ENCODE measurements around the gene KLHDC7B. TPM values are rescaled to one million over a fixed set of nuclear protein-coding genes. Genes with fewer than 3 reads are reported as not detected.

The KLHDC7B gene
- total and polyA plus RNA-seq, 4 experiments from 2014 or later = 4.3 to 7.5 (median 7.3) TPM

DNA sequence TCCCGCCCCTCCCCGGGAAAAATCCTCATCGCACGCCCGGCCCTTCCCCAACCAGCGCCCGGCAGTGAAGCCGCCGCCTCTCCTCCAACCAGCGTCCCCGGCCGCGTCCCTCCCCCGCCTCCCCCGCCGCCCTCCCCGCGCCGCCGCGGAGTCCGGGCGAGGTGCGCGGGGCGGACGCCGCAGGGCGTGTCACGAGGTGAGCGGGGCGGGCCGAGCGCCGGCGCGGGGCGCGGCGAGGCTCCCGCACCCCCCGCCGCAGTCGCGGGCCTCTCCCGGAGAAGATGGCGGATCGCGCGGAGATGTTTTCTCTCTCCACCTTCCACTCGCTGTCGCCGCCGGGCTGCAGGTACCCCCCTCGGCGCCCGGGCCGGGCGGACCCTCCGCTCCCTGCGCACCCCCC is 54.8 kb downstream of the KLHDC7B start, which contains the start of gene MAPK8IP2:
Gene MAPK8IP2 (plus strand): TSS at position 256 of the 400 bp plus-strand sequence. CDS start 26 bp downstream, at position 282.
- Histone ChIP-seq H3K4me1 (ENCODE audit: insufficient read depth, low read length) (no peaks in the 10 kb centered on the region), H3K27ac (ENCODE audit: low read depth, low read length) (no peak within 1 kb of the TSS), H3K4me3 (ENCODE audit: low read length in 2 of 2) (no peak within 1 kb of the TSS), H3K9me3 (ENCODE audit: control insufficient read depth in 1 of 2, low read length in 2 of 2) (no peaks in the 10 kb centered on the region), H3K36me3 (ENCODE audit: insufficient read depth, low read length) (no peaks in the 10 kb centered on the region), H3K27me3 (ENCODE audit: insufficient read depth, low read length) (peaks cover 7% of the 10 kb centered on the region)
- intact Hi-C loops (cut with micrococcal nuclease) = no loop called here
- H3K27me3 Mint-ChIP-seq = peaks cover 21 to 27% of the 10 kb centered on the region in 2 donors
- peaks cover 1 to 14% of the 10 kb centered on the region in 2 donors for H3K36me3 Mint-ChIP-seq
- peaks cover 8 to 14% (median 11%) of the 10 kb centered on the region in 4 donors for H3K4me1 Mint-ChIP-seq
- POLR2A ChIA-PET (ENCODE audit: partially characterized antibody) = interaction anchor here (1.0 to 1.4 kb wide), 2 partner anchors 51 to 75 kb away, joined by 4 to 6 read pairs; partner anchors contain the start of gene SCO2
- CTCF ChIA-PET (ENCODE audit: partially characterized antibody) = no interaction called here
- no peak for DNase-seq
- peak within 1 kb of the TSS in 4 of 7 donors; percentile 6 to 46 (median 20) for H3K27ac Mint-ChIP-seq
- H3K9me3 Mint-ChIP-seq = peaks cover 0 to 7% (median 0%) of the 10 kb centered on the region in 8 donors
- peak within 1 kb of the TSS; percentile 71 to 88 (median 80) for H3K4me3 Mint-ChIP-seq

Other genes with a start within 250 kb of the KLHDC7B start
- gene PLXNB2, start 238.3 kb upstream of the KLHDC7B start, total RNA-seq = 1 to 10 TPM; 2.8 to 4.6 TPM
- gene PLXNB2, start 238.3 kb upstream of the KLHDC7B start, polyA plus RNA-seq = under 1 TPM in 1 of 2 donors, not detected in 1; 0.40 TPM
- gene DENND6B, start 218.9 kb upstream of the KLHDC7B start, total RNA-seq = 1 to 10 TPM; 1.5 to 2.4 TPM
- under 1 TPM; 0.22 to 0.36 TPM for gene DENND6B, start 218.9 kb upstream of the KLHDC7B start, polyA plus RNA-seq
- 10 to 100 TPM; 80.1 to 91.2 TPM for gene PPP6R2, start 202.6 kb upstream of the KLHDC7B start, total RNA-seq
- 10 to 100 TPM; 13.3 to 27.7 TPM for gene PPP6R2, start 202.6 kb upstream of the KLHDC7B start, polyA plus RNA-seq
- 100 to 1,000 TPM; 217 to 221 TPM for gene SBF1, start 70.9 kb upstream of the KLHDC7B start, total RNA-seq
- gene SBF1, start 70.9 kb upstream of the KLHDC7B start, polyA plus RNA-seq = 10 to 100 TPM; 13.2 to 42.9 TPM
- 1 to 10 TPM; 4.4 to 4.5 TPM for gene ADM2, start 64.4 kb upstream of the KLHDC7B start, total RNA-seq
- under 1 TPM; 0.07 to 0.48 TPM for gene ADM2, start 64.4 kb upstream of the KLHDC7B start, polyA plus RNA-seq
- gene MIOX, start 59.0 kb upstream of the KLHDC7B start, total RNA-seq = not detected
- not detected for gene MIOX, start 59.0 kb upstream of the KLHDC7B start, polyA plus RNA-seq
- 100 to 1,000 TPM; 152 to 155 TPM for gene LMF2, start 38.2 kb upstream of the KLHDC7B start, total RNA-seq
- 10 to 100 TPM; 21.7 to 33.8 TPM for gene LMF2, start 38.2 kb upstream of the KLHDC7B start, polyA plus RNA-seq
- 10 to 100 TPM; 81.1 to 81.8 TPM for gene NCAPH2, start 37.7 kb upstream of the KLHDC7B start, total RNA-seq
- gene NCAPH2, start 37.7 kb upstream of the KLHDC7B start, polyA plus RNA-seq = 10 to 100 TPM; 36.4 to 36.9 TPM
- gene SCO2, start 20.3 kb upstream of the KLHDC7B start, total RNA-seq = not detected
- 1 to 10 TPM; 3.6 to 8.1 TPM for gene SCO2, start 20.3 kb upstream of the KLHDC7B start, polyA plus RNA-seq
- gene TYMP, start 15.9 kb upstream of the KLHDC7B start, total RNA-seq = 10 to 100 TPM; 15.7 to 18.0 TPM
- 10 to 100 TPM; 22.0 to 30.9 TPM for gene TYMP, start 15.9 kb upstream of the KLHDC7B start, polyA plus RNA-seq
- gene SYCE3, start 17.0 kb downstream of the KLHDC7B start, total RNA-seq = not detected
- gene SYCE3, start 17.0 kb downstream of the KLHDC7B start, polyA plus RNA-seq = under 1 TPM in 1 of 2 donors, not detected in 1; 0.83 TPM
- gene CPT1B, start 32.5 kb downstream of the KLHDC7B start, total RNA-seq = 10 to 100 TPM; 68.0 to 70.0 TPM
- 1 to 10 TPM in 1 of 2 donors, not detected in 1; 2.3 TPM for gene CPT1B, start 32.5 kb downstream of the KLHDC7B start, polyA plus RNA-seq
- gene CHKB, start 37.0 kb downstream of the KLHDC7B start, total RNA-seq = 100 to 1,000 TPM; 178 to 196 TPM
- 10 to 100 TPM; 30.7 to 40.3 TPM for gene CHKB, start 37.0 kb downstream of the KLHDC7B start, polyA plus RNA-seq
- gene MAPK8IP2, start 54.9 kb downstream of the KLHDC7B start, total RNA-seq = under 1 TPM; 0.22 to 0.49 TPM
- not detected for gene MAPK8IP2, start 54.9 kb downstream of the KLHDC7B start, polyA plus RNA-seq
- 10 to 100 TPM; 83.2 to 86.8 TPM for gene ARSA, start 82.3 kb downstream of the KLHDC7B start, total RNA-seq
- 10 to 100 TPM in 1 of 2 donors, 1 to 10 TPM in 1; 7.8 to 13.0 TPM for gene ARSA, start 82.3 kb downstream of the KLHDC7B start, polyA plus RNA-seq
- gene SHANK3, start 126.9 kb downstream of the KLHDC7B start, total RNA-seq = not detected
- gene SHANK3, start 126.9 kb downstream of the KLHDC7B start, polyA plus RNA-seq = not detected
- not detected for gene ACR, start 192.3 kb downstream of the KLHDC7B start, total RNA-seq
- gene ACR, start 192.3 kb downstream of the KLHDC7B start, polyA plus RNA-seq = not detected
- gene RABL2B, start 237.7 kb downstream of the KLHDC7B start, total RNA-seq = 10 to 100 TPM; 76.1 to 84.5 TPM
- 10 to 100 TPM; 27.7 to 30.0 TPM for gene RABL2B, start 237.7 kb downstream of the KLHDC7B start, polyA plus RNA-seq

Data from CD4-positive, alpha-beta memory T cell (primary cell).